H9 (cell line): ENCODE data around the gene ILK. TPM values are rescaled to one million over a fixed set of nuclear protein-coding genes. Genes with fewer than 3 reads are reported as not detected.

Experiments
- DNase-seq: peaks from one replicate; pipeline ENCODE4 v3.0.0-alpha.2; 2017
- H2AFZ ChIP-seq: one replicate; pipeline ENCODE4 v1.6.1; 2013; ENCODE audit warnings: mild to moderate bottlenecking, low read length, control low read depth, moderate library complexity
- H2AK5ac ChIP-seq: 2 replicates; pipeline ENCODE4 v1.6.1; 2013; ENCODE audit warnings: low read length, control low read depth, mixed read lengths; ENCODE audit not compliant: insufficient read length
- H2BK120ac ChIP-seq: one replicate; pipeline ENCODE4 v1.6.1; 2013; ENCODE audit warnings: low read depth, mild to moderate bottlenecking, low read length, control low read depth, inconsistent platforms; ENCODE audit not compliant: poor library complexity, severe bottlenecking
- H2BK12ac ChIP-seq: 2 replicates; pipeline ENCODE4 v1.6.1; 2013; ENCODE audit warnings: low read length, control low read depth, mixed read lengths, low read depth; ENCODE audit not compliant: insufficient read length
- H2BK15ac ChIP-seq: 2 replicates; pipeline ENCODE4 v1.6.1; 2013; ENCODE audit warnings: low read depth, low read length, control low read depth
- H2BK20ac ChIP-seq: one replicate; pipeline ENCODE4 v1.6.1; 2013; ENCODE audit warnings: low read depth, mild to moderate bottlenecking, low read length, control low read depth, inconsistent platforms; ENCODE audit not compliant: poor library complexity, severe bottlenecking
- H2BK5ac ChIP-seq: 2 replicates; pipeline ENCODE4 v1.6.1; 2013; ENCODE audit warnings: low read length, control low read depth, mixed read lengths; ENCODE audit not compliant: insufficient read length
- H3K14ac ChIP-seq: 2 replicates; pipeline ENCODE4 v1.6.1; 2013; ENCODE audit warnings: low read length, control low read depth; ENCODE audit not compliant: insufficient read depth
- H3K18ac ChIP-seq: 2 replicates; pipeline ENCODE4 v1.6.1; 2013; ENCODE audit warnings: low read depth, mild to moderate bottlenecking, mixed read lengths, low read length, control low read depth; ENCODE audit not compliant: insufficient read length
- H3K23ac ChIP-seq: 2 replicates; pipeline ENCODE4 v1.6.1; 2013; ENCODE audit warnings: low read length, control low read depth, mixed read lengths, low read depth; ENCODE audit not compliant: insufficient read length
- H3K23me2 ChIP-seq: 2 replicates; pipeline ENCODE4 v1.6.1; 2013; ENCODE audit warnings: low read depth, mild to moderate bottlenecking, mixed read lengths, low read length, control low read depth; ENCODE audit not compliant: insufficient read length, poor library complexity, severe bottlenecking
- H3K27ac ChIP-seq: 2 replicates; pipeline ENCODE4 v1.5.1; 2013; ENCODE audit warnings: low read length, control low read depth, mixed read lengths, low read depth; ENCODE audit not compliant: insufficient read length
- H3K27me3 ChIP-seq: 2 replicates; pipeline ENCODE4 v1.6.1; 2013; ENCODE audit warnings: low read length, control low read depth, inconsistent platforms; ENCODE audit not compliant: insufficient read depth
- H3K4ac ChIP-seq: 2 replicates; pipeline ENCODE4 v1.6.1; 2013; ENCODE audit warnings: low read depth, mild to moderate bottlenecking, control low read depth, inconsistent platforms, low read length, moderate library complexity
- H3K4me1 ChIP-seq: 2 replicates; pipeline ENCODE4 v1.6.1; 2013; ENCODE audit warnings: low read length, control low read depth, inconsistent platforms; ENCODE audit not compliant: insufficient read depth
- H3K4me2 ChIP-seq: 2 replicates; pipeline ENCODE4 v1.6.1; 2013; ENCODE audit warnings: low read length, control low read depth, mixed read lengths; ENCODE audit not compliant: insufficient read length, insufficient read depth
- H3K56ac ChIP-seq: 2 replicates; pipeline ENCODE4 v1.6.1; 2013; ENCODE audit warnings: low read depth, mild to moderate bottlenecking, mixed read lengths, low read length, control low read depth; ENCODE audit not compliant: insufficient read length
- H3K79me1 ChIP-seq: 2 replicates; pipeline ENCODE4 v1.6.1; 2013; ENCODE audit warnings: low read depth, mild to moderate bottlenecking, moderate library complexity, low read length, control low read depth, inconsistent platforms; ENCODE audit not compliant: insufficient read depth, poor library complexity, severe bottlenecking
- H3K79me2 ChIP-seq: 2 replicates; pipeline ENCODE4 v1.6.1; 2013; ENCODE audit warnings: low read length, control low read depth, inconsistent platforms; ENCODE audit not compliant: insufficient read depth
- H3K9ac ChIP-seq: 2 replicates; pipeline ENCODE4 v1.6.1; 2013; ENCODE audit warnings: low read length, control low read depth, mixed read lengths; ENCODE audit not compliant: insufficient read length; ENCODE audit errors: extremely low read depth
- H3K9me3 ChIP-seq: one replicate; pipeline ENCODE4 v1.6.1; 2013; ENCODE audit warnings: low read depth, low read length, inconsistent platforms; ENCODE audit not compliant: control insufficient read depth
- H3T11ph ChIP-seq: one replicate; pipeline ENCODE4 v1.6.1; 2013; ENCODE audit warnings: mild to moderate bottlenecking, low read length, control low read depth, inconsistent platforms
- H4K20me1 ChIP-seq: one replicate; pipeline ENCODE4 v1.6.1; 2013; ENCODE audit not compliant: control insufficient read depth, insufficient read length, insufficient read depth
- H4K5ac ChIP-seq: 2 replicates; pipeline ENCODE4 v1.6.1; 2013; ENCODE audit warnings: low read depth, mild to moderate bottlenecking, mixed read lengths, low read length, control low read depth; ENCODE audit not compliant: insufficient read length
- H4K8ac ChIP-seq: replicated peaks from 2 replicates; pipeline ENCODE4 v1.6.1; 2013; ENCODE audit warnings: low read length, control low read depth, mixed read lengths, low read depth; ENCODE audit not compliant: insufficient read length
- H4K91ac ChIP-seq: 2 replicates; pipeline ENCODE4 v1.6.1; 2013; ENCODE audit warnings: low read depth, mild to moderate bottlenecking, moderate library complexity, mixed read lengths, low read length, control low read depth; ENCODE audit not compliant: insufficient read length
- H3K27ac Mint-ChIP-seq, 3 experiments: 2 replicates in 2 of 3; 3 replicates in 1 of 3; pipeline ENCODE4 v1.8.0; 2020 to 2021; ENCODE audit warnings: mixed read lengths in 3 of 3, mild to moderate bottlenecking in 1 of 3, moderate library complexity in 1 of 3
- H3K27me3 Mint-ChIP-seq: 2 replicates; pipeline ENCODE4 v1.8.0; 2021; ENCODE audit warnings: low read depth, mild to moderate bottlenecking, moderate library complexity, mixed read lengths
- H3K36me3 Mint-ChIP-seq, 3 experiments: 2 replicates in 2 of 3; 3 replicates in 1 of 3; pipeline ENCODE4 v1.8.0; 2020 to 2021; ENCODE audit warnings: low read depth in 3 of 3, mixed read lengths in 3 of 3; ENCODE audit not compliant: insufficient read depth in 1 of 3
- H3K4me1 Mint-ChIP-seq, 2 experiments: 2 replicates each; pipeline ENCODE4 v1.8.0; 2020; ENCODE audit warnings: mixed read lengths in 2 of 2
- H3K4me3 Mint-ChIP-seq, 2 experiments: 2 replicates in 1 of 2; 3 replicates in 1 of 2; pipeline ENCODE4 v1.8.0; 2020 to 2021; ENCODE audit warnings: mild to moderate bottlenecking in 2 of 2, mixed read lengths in 2 of 2, moderate library complexity in 1 of 2
- H3K9me3 Mint-ChIP-seq, 2 experiments: 2 replicates in 1 of 2; 3 replicates in 1 of 2; pipeline ENCODE4 v1.8.0; 2020; ENCODE audit warnings: mild to moderate bottlenecking in 2 of 2, mixed read lengths in 2 of 2, moderate library complexity in 1 of 2
- WGBS: extraction: QIAGEN DNeasy Blood & Tissue Kit; methylation state at CpG from one replicate; pipeline ENCODE4 v1.1.7; 2013; ENCODE audit warnings: missing lambda C conversion rate, low lambda C conversion rate, mixed read lengths; ENCODE audit not compliant: insufficient read length; ENCODE audit errors: extremely low coverage; 5-methylcytosine and 5-hydroxymethylcytosine counted together
- total RNA-seq: library from RNA; stranded (reverse); gene quantifications from 2 replicates; pipeline ENCODE4 v1.2.1, GENCODE V29; 2021
- TF ChIP-seq, protein P1 (sequence below): fragments of 200-600 bp; sonication (generic); conservative IDR thresholded peaks from 3 replicates; pipeline ENCODE4 v1.8.0; 2021; ENCODE audit warnings: antibody characterized with exemption, mild to moderate bottlenecking

Gene ILK
- total RNA-seq, 1 experiment from 2014 or later, result 100 TPM

DNA sequence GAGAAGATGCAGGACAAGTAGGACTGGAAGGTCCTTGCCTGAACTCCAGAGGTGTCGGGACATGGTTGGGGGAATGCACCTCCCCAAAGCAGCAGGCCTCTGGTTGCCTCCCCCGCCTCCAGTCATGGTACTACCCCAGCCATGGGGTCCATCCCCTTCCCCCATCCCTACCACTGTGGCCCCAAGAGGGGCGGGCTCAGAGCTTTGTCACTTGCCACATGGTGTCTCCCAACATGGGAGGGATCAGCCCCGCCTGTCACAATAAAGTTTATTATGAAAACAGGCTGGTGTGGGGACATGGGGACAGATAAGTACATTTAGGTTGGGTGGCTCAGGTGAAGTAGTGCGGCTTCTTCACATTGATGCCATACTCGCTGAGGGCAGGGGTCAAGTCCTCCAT is 7.0 kb downstream of the ILK start:
- Histone ChIP-seq H3K4me1 (no peaks in the 10 kb centered on the region; the same call in 1 of the 2 replicates), H3K4ac (no peak overlapping the region), H3K9ac (no peak overlapping the region)

More for the DNA sequence above, 7.0 kb downstream of the ILK start:
- no CpG with 5 or more reads among the region's 6 CpGs for WGBS
- Mint-ChIP-seq H3K27me3 (no peaks in the 10 kb centered on the region; the same call in 1 of the 2 replicates), H3K27ac (no peak overlapping the region; a peak in 1 of 7 replicates), H3K9me3 (no peaks in the 10 kb centered on the region), H3K36me3 (peaks cover 32 to 55% (median 54%) of the 10 kb centered on the region in 3 experiments; a peak in 6 of 7 replicates), H3K4me1 (peaks cover 24% of the 10 kb centered on the region in 2 experiments), H3K4me3 (peak overlapping the region; percentile 83 to 88)
- Histone ChIP-seq H3K9me3 (no peaks in the 10 kb centered on the region), H3K79me2 (no peaks in the 10 kb centered on the region), H4K91ac (no peak overlapping the region), H3K56ac (no peak overlapping the region), H3K23ac (no peak overlapping the region), H2AK5ac (no peak overlapping the region), H2AFZ (no peak overlapping the region), H4K5ac (no peak overlapping the region), H2BK120ac (no peak overlapping the region), H3T11ph (no peak overlapping the region), H2BK15ac (no peak overlapping the region), H3K79me1 (no peaks in the 10 kb centered on the region), H3K27me3 (no peaks in the 10 kb centered on the region), H3K4me2 (peak overlapping the region; percentile 75), H3K18ac (no peak overlapping the region), H3K27ac (no peak overlapping the region), H3K14ac (no peak overlapping the region), H2BK5ac (no peak overlapping the region), H3K23me2 (peaks cover 12% of the 10 kb centered on the region), H4K20me1 (no peaks in the 10 kb centered on the region), H4K8ac (no peak overlapping the region), H2BK12ac (no peak overlapping the region), H2BK20ac (no peak overlapping the region)
- DNase-seq, result peak; percentile 26
- TF ChIP-seq, protein P1, sequence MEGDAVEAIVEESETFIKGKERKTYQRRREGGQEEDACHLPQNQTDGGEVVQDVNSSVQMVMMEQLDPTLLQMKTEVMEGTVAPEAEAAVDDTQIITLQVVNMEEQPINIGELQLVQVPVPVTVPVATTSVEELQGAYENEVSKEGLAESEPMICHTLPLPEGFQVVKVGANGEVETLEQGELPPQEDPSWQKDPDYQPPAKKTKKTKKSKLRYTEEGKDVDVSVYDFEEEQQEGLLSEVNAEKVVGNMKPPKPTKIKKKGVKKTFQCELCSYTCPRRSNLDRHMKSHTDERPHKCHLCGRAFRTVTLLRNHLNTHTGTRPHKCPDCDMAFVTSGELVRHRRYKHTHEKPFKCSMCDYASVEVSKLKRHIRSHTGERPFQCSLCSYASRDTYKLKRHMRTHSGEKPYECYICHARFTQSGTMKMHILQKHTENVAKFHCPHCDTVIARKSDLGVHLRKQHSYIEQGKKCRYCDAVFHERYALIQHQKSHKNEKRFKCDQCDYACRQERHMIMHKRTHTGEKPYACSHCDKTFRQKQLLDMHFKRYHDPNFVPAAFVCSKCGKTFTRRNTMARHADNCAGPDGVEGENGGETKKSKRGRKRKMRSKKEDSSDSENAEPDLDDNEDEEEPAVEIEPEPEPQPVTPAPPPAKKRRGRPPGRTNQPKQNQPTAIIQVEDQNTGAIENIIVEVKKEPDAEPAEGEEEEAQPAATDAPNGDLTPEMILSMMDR, result no peak
